IPS DF 4.7 (cell line): ENCODE data around the gene HIVEP1.

ENCODE experiments used
- DNase-seq: peaks from one replicate; pipeline ENCODE4 v3.0.0-alpha.2; 2013; ENCODE audit warnings: low spot score; ENCODE audit errors: extremely low read depth

Gene HIVEP1

GRCh38 chr6:12182676-12183075, 170.6 kb downstream of the HIVEP1 start:
- DNase-seq, result no peak

- no peak for DNase-seq
These were observed 173.1 kb downstream of the HIVEP1 start for GRCh38 chr6:12185081-12185673.

DNA sequence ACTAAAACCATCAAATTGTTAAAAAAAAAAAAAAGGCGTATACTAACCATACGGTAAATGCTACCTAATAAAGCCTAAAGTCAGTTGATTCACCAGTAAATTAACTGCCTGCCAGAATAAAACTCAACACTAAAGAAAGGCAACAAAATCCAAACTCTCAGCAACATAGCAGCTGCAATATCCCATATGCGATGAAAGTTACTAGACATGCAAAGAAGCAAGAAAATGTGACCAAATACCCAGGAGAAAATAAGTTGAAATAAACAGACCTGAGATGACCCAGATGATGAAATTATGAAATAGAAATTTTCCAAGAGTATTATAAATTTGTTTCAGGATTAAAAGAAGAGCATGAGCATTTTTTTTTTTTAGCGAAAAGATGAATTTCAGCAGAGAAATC, 174.4 kb downstream of the HIVEP1 start:
- DNase-seq, result no peak

GRCh38 chr6:12189150-12189549, 177.0 kb downstream of the HIVEP1 start:
- no peak for DNase-seq

- no peak for DNase-seq
These were observed 177.5 kb downstream of the HIVEP1 start for GRCh38 chr6:12189661-12190060.

GRCh38 chr6:12190252-12190651, 178.1 kb downstream of the HIVEP1 start:
- no peak for DNase-seq

GRCh38 chr6:12196326-12196936, 184.3 kb downstream of the HIVEP1 start:
- no peak for DNase-seq

- DNase-seq, result no peak
These were observed 186.7 kb downstream of the HIVEP1 start for GRCh38 chr6:12198851-12199250.

DNA sequence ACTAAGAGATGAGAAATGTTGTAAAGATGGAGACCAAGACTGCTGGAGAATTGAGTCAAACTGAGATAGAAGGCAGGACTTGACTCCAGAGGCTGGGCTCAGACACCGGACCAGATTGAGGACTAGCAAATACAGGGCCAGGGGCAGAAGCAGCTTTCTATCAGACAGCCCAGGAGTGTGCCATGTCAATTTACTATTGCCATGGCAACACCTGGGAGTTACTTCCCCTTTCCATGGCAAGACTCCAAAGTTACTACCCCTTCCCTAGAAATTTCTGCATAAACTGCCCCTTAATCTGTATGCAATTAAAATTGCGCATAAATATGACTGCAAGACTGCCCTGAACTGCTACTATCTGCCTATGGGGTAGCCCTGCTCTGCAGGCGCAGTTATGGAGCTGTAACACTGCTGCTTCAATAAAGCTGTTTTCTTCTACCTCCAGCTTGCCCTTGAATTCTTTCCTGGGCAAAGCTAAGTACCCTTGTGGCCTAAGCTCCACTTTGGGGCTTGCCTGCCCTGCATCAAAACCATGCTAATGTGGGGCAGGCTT, 188.0 kb downstream of the HIVEP1 start:
- DNase-seq, result no peak

DNA sequence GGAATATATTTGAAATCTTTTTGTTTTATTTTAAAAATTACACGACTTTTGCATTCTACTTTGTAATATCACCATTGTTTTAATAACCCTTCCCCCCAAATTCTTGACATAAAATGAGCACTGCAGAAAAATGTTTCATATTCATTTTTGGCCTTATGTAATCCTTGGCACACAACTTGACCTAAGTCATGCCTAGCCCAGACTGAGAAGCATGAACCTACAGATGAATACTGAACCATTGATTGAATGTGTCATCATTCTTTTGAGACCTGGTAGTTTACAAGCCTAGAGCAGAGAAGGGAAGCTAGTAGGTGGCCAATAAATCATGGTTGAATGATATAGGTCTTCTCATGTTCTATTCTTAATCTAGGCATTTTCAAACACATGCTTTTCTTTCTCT, 188.6 kb downstream of the HIVEP1 start:
- no peak for DNase-seq

GRCh38 chr6:12203001-12203400, 190.9 kb downstream of the HIVEP1 start:
- peak; percentile 36 for DNase-seq

GRCh38 chr6:12208190-12208589, 196.1 kb downstream of the HIVEP1 start:
- no peak for DNase-seq

- DNase-seq, result no peak
These were observed 196.6 kb downstream of the HIVEP1 start for GRCh38 chr6:12208673-12209072.
